AG09319 (cell line): ENCODE results near the gene BNIPL.

ENCODE experiments used
- DNase-seq: peaks from one replicate; pipeline ENCODE4 v3.0.0-alpha.2; 2010; ENCODE audit warnings: low read depth; ENCODE audit errors: extremely low read depth
- TF ChIP-seq, protein P1 (sequence below): IDR thresholded peaks from 2 replicates; pipeline ENCODE4 v1.5.1; 2011; ENCODE audit warnings: low read depth, mild to moderate bottlenecking, inconsistent platforms, low read length, moderate library complexity

The BNIPL gene

GRCh38 chr1:151047925-151048644, 11.7 kb downstream of the BNIPL start:
- TF ChIP-seq, protein P1, sequence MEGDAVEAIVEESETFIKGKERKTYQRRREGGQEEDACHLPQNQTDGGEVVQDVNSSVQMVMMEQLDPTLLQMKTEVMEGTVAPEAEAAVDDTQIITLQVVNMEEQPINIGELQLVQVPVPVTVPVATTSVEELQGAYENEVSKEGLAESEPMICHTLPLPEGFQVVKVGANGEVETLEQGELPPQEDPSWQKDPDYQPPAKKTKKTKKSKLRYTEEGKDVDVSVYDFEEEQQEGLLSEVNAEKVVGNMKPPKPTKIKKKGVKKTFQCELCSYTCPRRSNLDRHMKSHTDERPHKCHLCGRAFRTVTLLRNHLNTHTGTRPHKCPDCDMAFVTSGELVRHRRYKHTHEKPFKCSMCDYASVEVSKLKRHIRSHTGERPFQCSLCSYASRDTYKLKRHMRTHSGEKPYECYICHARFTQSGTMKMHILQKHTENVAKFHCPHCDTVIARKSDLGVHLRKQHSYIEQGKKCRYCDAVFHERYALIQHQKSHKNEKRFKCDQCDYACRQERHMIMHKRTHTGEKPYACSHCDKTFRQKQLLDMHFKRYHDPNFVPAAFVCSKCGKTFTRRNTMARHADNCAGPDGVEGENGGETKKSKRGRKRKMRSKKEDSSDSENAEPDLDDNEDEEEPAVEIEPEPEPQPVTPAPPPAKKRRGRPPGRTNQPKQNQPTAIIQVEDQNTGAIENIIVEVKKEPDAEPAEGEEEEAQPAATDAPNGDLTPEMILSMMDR, result peak; percentile 51
- no peak for DNase-seq

DNA sequence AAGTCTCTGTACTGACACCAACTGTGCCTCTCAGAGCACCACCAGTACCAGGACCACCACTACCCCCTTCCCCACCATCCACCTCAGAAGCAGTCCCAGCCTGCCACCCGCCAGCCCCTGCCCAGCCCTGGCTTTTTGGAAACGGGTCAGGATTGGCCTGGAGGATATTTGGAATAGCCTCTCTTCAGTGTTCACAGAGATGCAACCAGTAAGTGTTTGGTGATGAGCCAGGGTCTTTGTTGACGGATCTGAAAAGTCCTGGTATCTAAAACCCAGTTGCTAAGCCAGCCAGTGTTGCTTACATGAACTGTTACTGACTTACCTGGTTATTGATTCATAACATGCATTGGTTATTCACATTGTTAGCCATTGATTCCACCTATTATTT, 12.3 kb downstream of the BNIPL start:
- no peak for DNase-seq
- TF ChIP-seq, protein P1, result no peak

- TF ChIP-seq, protein P1, result no peak
- no peak for DNase-seq
These were observed 13.1 kb downstream of the BNIPL start for GRCh38 chr1:151049458-151049857.

DNA sequence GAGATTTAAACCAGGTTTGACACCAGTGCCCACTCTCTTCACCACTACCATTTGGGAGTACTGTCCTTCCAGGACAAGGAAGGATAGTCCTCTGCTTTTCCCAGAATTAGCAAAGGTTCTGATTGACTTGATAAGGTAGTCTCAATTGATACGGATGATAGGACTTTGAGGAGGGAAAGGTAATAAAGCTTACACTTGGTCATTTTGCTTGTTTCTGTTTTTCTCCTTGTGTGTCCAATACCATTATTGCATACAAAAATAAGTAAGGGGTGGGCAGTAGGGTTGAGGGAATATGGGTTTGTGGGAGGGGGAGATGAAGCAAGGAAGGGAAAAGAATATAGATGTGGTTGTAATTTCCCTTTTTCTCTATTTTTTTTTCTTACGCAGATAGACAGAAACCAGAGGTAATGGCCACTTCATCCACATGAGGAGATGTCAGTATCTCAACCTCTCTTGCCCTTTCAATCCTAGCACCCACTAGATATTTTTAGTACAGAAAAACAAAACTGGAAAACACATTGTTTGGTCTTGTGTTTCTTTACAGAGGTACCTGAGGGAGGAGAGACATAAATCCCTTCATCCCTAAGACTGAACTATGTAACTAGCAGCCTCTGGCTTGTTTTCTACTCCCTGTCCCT, 13.8 kb downstream of the BNIPL start:
- DNase-seq, result no peak
- TF ChIP-seq, protein P1, result no peak

DNA sequence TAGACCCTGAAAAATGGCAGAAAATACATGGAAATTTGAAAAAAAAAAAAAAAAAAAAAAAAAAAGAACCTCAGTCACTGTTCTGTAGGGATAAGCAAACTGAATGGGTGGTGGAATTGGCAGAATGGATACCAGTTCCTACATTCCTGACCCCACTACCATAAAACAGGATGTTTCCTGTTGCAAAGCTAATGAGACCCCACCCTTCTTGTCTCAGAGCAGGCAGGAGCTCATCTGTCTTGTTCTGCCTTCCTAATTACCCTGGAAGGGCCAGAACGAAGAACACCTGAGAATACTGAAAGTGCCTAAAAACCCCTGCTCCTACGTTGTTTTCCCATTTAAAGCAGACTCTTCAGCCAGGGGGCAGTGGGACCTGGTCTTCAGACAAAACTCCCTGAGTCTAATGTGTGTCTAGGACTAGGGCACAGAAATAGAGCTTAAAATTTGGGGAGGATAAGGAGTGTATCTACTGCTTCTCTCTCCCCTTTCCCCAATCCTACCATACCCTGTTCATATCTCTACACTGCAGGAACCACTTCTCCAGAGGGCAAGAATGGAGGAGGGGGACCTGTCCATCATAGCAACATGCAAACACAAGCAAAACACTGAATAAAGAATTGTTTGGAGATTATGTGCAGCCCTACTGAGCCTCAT, 15.1 kb downstream of the BNIPL start:
- TF ChIP-seq, protein P1, result no peak
- no peak for DNase-seq

DNA sequence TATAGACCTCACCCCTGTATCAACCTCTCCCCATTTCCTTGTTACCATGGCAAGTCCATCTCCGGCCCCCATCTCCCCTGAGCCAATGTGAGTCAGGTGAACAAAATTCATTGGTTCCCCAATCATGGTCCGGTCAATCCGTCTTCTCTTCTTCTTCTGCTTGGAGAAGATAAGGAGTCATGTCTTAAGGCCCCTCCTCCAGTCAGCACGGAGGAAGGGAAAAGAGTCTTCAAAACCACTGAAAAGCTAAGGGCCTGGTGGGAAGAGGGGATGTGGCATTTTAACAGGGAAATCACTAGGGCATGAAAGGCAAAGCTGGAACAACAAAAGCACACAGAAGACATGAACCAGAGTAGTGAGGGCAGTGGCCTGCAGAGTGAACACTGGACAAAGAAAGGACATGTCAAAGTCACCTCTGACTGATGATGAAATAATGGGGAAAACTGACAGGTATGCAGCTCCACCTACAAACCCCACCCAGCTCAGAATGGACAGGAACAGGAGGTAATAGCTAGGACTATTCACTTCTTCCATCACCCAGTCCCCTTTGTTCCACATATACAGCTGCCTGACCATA, 18.7 kb downstream of the BNIPL start:
- no peak for DNase-seq
- TF ChIP-seq, protein P1, result no peak

DNA sequence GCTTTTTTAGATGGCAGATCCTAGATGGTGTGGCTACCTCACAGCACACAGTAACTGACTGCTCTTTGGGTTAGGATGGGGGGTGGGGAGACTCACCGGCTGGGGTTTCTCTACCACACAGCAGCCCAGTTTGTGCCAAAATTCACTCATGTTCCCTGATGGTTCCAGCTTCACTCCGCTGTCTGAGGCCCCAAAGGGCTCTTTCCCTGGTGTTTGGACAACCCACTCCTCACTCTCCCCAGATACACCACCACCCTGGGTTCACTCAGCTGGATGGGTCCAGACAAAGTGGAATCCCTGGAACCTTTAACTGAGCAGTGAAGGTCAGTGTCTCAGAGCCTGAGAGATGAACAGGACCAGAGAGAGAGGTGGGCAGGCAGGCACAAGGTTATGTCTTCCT, 19.2 kb downstream of the BNIPL start:
- DNase-seq, result no peak
- TF ChIP-seq, protein P1, result no peak
